Lung microvascular endothelial cell (primary cell): ENCODE results near the gene C10orf95. TPM values are rescaled to one million over a fixed set of nuclear protein-coding genes. Genes with fewer than 3 reads are reported as not detected.

Experiments used
- DNase-seq, 2 donors: peaks; one replicate each; pipeline versions ENCODE4 v3.0.0 to v3.0.0-alpha.2; 2010; ENCODE audit warnings: low read depth in 2 of 2
- total RNA-seq: library from RNA; depleted of rRNA; stranded (reverse); fragments of >200 nt; gene quantifications from 2 replicates; pipeline ENCODE4 v1.2.1, GENCODE V29; 2014

The C10orf95 gene
- total RNA-seq, 1 donor from 2014 or later, result not detected

GRCh38 chr10:102434394-102435132 is 16.8 kb downstream of the C10orf95 start:
- DNase-seq, result no peak

GRCh38 chr10:102433619-102434046 is 17.7 kb downstream of the C10orf95 start:
- no peak for DNase-seq

GRCh38 chr10:102432162-102432950 is 19.0 kb downstream of the C10orf95 start, which contains the start of gene CUEDC2:
CUEDC2 (minus strand) TSS chr10:102432574; CDS start chr10:102425188, 7,386 bp downstream.
- peak; percentile 94 to 95 for DNase-seq

- no peak for DNase-seq
Observed at GRCh38 chr10:102431452-102432124, 19.8 kb downstream of the C10orf95 start.

GRCh38 chr10:102429468-102429867 is 21.9 kb downstream of the C10orf95 start:
- no peak for DNase-seq

GRCh38 chr10:102426803-102427287 is 24.5 kb downstream of the C10orf95 start:
- no peak for DNase-seq

GRCh38 chr10:102425444-102425843 is 25.9 kb downstream of the C10orf95 start:
- DNase-seq, result no peak

- DNase-seq, result no peak
Observed at GRCh38 chr10:102424916-102425315, 26.4 kb downstream of the C10orf95 start.

GRCh38 chr10:102424145-102424544 is 27.2 kb downstream of the C10orf95 start:
- no peak for DNase-seq

GRCh38 chr10:102423372-102423968 is 27.9 kb downstream of the C10orf95 start:
- DNase-seq, result no peak

GRCh38 chr10:102422545-102423129 is 28.7 kb downstream of the C10orf95 start:
- peak; percentile 83 to 88 for DNase-seq

GRCh38 chr10:102421757-102422512 is 29.4 kb downstream of the C10orf95 start:
- peak; percentile 20 to 33 for DNase-seq

GRCh38 chr10:102421507-102421756 is 29.9 kb downstream of the C10orf95 start:
- DNase-seq, result no peak

- DNase-seq, result peak; percentile 95 to 97
Observed at GRCh38 chr10:102420714-102421506, 30.4 kb downstream of the C10orf95 start, which contains the start of gene FBXL15. FBXL15 (plus strand) TSS chr10:102420836; CDS start chr10:102421130, 294 bp downstream.

- no peak for DNase-seq
Observed at GRCh38 chr10:102420181-102420713, 31.1 kb downstream of the C10orf95 start.

GRCh38 chr10:102419269-102420180 is 31.8 kb downstream of the C10orf95 start:
- DNase-seq, result peak; percentile 23 to 55

- DNase-seq, result no peak
Observed at GRCh38 chr10:102418622-102419268, 32.6 kb downstream of the C10orf95 start, which contains the start of gene PSD. PSD (minus strand) TSS chr10:102418785; CDS start chr10:102417038, 1,747 bp downstream.

GRCh38 chr10:102416695-102417094 is 34.6 kb downstream of the C10orf95 start:
- no peak for DNase-seq
